ENCODE data around the gene FAF2.

Gene FAF2

DNA sequence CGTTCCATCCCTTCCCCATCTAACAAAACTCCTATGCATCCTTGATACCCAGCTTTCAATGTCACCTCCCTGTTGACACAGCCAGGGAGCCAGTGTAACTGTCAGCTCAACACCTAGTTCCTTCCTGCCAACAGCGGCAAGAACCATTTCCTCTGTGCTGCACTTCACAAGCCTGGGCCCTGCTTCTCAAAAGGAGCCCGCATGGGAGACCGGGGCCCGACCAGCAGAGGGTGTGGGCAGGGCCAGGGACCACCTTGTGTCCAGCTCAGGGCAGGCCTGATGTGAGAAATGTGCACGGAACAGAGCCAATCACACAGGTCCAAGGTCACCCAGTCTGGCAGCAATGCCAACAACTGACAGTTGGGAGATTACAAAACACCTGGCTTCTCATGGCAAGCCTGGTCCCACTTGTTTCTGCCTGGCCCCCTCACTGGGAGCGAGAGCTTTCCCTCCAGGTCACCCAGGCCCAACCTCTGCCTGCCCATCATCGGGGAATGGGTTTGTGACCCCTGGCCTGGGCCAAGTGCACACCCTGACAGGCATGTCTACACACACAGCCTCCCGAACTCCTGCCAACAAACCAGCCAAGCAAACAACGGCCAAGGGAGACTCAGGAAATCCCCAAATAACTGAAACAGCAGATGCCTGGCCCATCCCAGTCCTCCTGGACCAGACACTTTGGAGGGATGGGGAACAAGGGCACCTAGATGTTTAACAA is 85.9 kb downstream of the FAF2 start:
- Histone ChIP-seq H3K27me3 (ENCODE audit: insufficient read depth, poor library complexity, severe bottlenecking) (no peaks in the 10 kb centered on the region), H3K4me1 (ENCODE audit: insufficient read depth, poor library complexity, severe bottlenecking) (peaks cover 27% of the 10 kb centered on the region), H3K27ac (ENCODE audit: poor library complexity, severe bottlenecking) (peak overlapping the region; percentile 85), H3K4me3 (ENCODE audit: severe bottlenecking) (no peak overlapping the region), H3K36me3 (ENCODE audit: low read depth) (peaks cover 30% of the 10 kb centered on the region), H3K9me3 (ENCODE audit: severe bottlenecking) (no peaks in the 10 kb centered on the region)
- ATAC-seq (ENCODE audit: low read depth) = no peak
- DNase-seq (ENCODE audit: low spot score) = no peak
- TF ChIP-seq, protein P1, sequence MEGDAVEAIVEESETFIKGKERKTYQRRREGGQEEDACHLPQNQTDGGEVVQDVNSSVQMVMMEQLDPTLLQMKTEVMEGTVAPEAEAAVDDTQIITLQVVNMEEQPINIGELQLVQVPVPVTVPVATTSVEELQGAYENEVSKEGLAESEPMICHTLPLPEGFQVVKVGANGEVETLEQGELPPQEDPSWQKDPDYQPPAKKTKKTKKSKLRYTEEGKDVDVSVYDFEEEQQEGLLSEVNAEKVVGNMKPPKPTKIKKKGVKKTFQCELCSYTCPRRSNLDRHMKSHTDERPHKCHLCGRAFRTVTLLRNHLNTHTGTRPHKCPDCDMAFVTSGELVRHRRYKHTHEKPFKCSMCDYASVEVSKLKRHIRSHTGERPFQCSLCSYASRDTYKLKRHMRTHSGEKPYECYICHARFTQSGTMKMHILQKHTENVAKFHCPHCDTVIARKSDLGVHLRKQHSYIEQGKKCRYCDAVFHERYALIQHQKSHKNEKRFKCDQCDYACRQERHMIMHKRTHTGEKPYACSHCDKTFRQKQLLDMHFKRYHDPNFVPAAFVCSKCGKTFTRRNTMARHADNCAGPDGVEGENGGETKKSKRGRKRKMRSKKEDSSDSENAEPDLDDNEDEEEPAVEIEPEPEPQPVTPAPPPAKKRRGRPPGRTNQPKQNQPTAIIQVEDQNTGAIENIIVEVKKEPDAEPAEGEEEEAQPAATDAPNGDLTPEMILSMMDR (IDR thresholded peaks at IDR 0.05; ENCODE audit: poor library complexity, severe bottlenecking) = no peak

DNA sequence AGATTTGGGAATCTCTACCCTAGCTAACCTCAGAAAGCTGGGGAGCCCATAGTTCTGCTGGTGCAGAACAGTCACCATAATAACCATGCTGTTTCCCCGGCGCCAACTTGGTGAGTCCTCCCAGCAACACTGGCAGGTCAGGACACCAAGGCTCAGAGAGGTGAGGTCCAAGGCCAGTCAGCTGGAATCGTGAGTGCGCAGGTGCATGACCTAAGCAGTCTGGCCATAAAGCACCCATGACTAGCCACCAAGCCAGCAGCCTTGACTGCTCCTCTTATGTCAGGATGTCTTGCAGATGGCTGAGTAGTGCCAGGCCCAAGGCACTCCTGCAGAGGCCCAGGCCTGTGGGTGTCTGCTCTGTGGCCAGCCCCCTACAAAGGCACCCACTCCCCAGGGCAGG is 86.5 kb downstream of the FAF2 start:
- H3K36me3 ChIP-seq (ENCODE audit: low read depth) = peaks cover 24% of the 10 kb centered on the region
- H3K9me3 ChIP-seq (ENCODE audit: severe bottlenecking) = no peaks in the 10 kb centered on the region

DNA sequence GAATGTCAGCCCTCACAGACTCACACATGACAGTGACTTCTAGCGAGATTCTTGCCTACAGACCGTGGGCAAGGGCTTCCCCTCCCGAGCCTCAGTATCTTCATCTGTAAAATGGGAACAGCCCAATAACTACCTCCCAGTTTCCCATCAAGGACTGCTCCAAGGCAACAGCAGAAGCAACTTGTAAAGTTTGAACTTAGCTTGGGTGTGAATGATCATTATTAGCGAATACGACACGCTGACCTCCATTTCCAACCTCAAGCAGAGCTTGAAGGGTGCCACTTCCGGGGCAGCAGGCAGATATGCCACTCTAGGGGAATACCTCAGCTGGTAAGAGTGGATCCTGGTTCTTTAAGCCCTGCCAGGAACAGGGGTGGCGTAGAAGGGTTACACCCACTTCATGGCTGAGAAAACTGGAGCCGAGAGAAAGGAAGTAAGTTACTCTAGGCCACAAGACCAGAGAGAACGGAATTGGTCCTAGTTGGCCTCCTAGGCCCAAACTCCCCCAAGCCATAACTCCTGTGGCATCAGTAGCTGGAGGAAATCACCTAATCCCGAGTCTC is 87.0 kb downstream of the FAF2 start:
- DNase-seq (ENCODE audit: low spot score) = no peak
- peak overlapping the region; percentile 85 for H3K27ac ChIP-seq (ENCODE audit: poor library complexity, severe bottlenecking)
- TF ChIP-seq, protein P1 (IDR thresholded peaks at IDR 0.05; ENCODE audit: poor library complexity, severe bottlenecking) = no peak
- ATAC-seq (ENCODE audit: low read depth) = no peak
- peaks cover 23% of the 10 kb centered on the region for H3K36me3 ChIP-seq (ENCODE audit: low read depth)
- peaks cover 27% of the 10 kb centered on the region for H3K4me1 ChIP-seq (ENCODE audit: insufficient read depth, poor library complexity, severe bottlenecking)
- H3K9me3 ChIP-seq (ENCODE audit: severe bottlenecking) = no peaks in the 10 kb centered on the region
- peak overlapping the region; percentile 55 for H3K4me3 ChIP-seq (ENCODE audit: severe bottlenecking)
- H3K27me3 ChIP-seq (ENCODE audit: insufficient read depth, poor library complexity, severe bottlenecking) = no peaks in the 10 kb centered on the region

More for the DNA sequence above, 86.5 kb downstream of the FAF2 start:
- no peak for ATAC-seq (ENCODE audit: low read depth)
- Histone ChIP-seq H3K27ac (ENCODE audit: poor library complexity, severe bottlenecking) (peak overlapping the region; percentile 85), H3K4me3 (ENCODE audit: severe bottlenecking) (no peak overlapping the region), H3K4me1 (ENCODE audit: insufficient read depth, poor library complexity, severe bottlenecking) (peaks cover 27% of the 10 kb centered on the region), H3K27me3 (ENCODE audit: insufficient read depth, poor library complexity, severe bottlenecking) (no peaks in the 10 kb centered on the region)
- TF ChIP-seq, protein P1 (IDR thresholded peaks at IDR 0.05; ENCODE audit: poor library complexity, severe bottlenecking) = no peak
- no peak for DNase-seq (ENCODE audit: low spot score)

DNA sequence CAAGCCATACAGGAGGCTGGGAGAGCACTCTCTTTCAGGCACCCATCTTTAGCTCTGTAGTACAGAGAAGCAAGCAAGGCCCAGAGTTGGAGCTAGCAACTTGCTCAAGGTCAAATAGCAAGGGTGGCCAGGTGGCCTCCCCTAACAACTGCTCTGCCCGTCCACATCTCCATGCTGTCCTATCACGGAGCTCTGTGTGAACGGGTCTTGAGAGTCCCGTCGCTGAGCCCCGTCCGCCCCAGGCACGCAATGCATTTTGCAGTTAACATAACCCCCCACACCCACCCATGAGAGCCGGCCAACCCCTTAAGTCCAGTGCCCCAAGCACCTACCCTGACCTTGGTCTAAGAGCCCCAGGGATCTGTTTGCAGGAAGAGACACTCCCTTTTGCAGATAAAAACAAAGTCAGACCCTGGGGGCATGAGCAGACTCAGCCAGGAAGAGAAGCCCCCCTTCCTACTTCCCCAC is 87.5 kb downstream of the FAF2 start:
- Histone ChIP-seq H3K4me1 (ENCODE audit: insufficient read depth, poor library complexity, severe bottlenecking) (peaks cover 27% of the 10 kb centered on the region), H3K4me3 (ENCODE audit: severe bottlenecking) (peak overlapping the region; percentile 55), H3K9me3 (ENCODE audit: severe bottlenecking) (no peaks in the 10 kb centered on the region), H3K36me3 (ENCODE audit: low read depth) (peaks cover 23% of the 10 kb centered on the region), H3K27me3 (ENCODE audit: insufficient read depth, poor library complexity, severe bottlenecking) (no peaks in the 10 kb centered on the region), H3K27ac (ENCODE audit: poor library complexity, severe bottlenecking) (peak overlapping the region; percentile 85)
- ATAC-seq (ENCODE audit: low read depth) (no peak), DNase-seq (ENCODE audit: low spot score) (no peak)
- TF ChIP-seq, protein P1 (IDR thresholded peaks at IDR 0.05; ENCODE audit: poor library complexity, severe bottlenecking) = no peak

Data from RWPE2 (cell line).